HG02852 (cell line): ENCODE measurements around the gene SLC15A5.

Experiments used
- ATAC-seq: cut with Tn5 transposase; IDR thresholded peaks from one replicate; pipeline ENCODE4 v1.9.1; 2021; ENCODE audit warnings: mild to moderate bottlenecking, moderate library complexity; ENCODE audit not compliant: unreplicated experiment

The SLC15A5 gene

GRCh38 chr12:16261944-16262475 lies 15.5 kb downstream of the SLC15A5 start:
- ATAC-seq: no peak

DNA sequence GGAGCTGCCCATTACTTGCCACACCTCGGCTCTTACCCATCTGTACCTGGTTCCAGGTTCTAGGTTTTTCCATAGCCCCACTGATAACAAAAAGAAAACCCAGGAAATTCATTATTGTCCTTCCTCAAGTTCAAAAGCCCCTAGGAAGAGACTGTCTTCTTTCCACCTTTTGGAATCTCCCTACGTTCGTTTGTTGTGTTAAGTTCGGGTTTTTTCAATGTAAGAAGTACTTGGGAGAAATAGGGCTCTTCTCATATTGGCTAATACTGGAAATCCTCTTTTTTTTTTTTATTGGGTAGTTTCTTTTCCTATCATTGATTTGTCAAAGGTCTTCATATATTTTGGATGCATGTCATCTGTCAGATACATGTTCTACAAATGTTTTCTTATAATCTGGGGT lies 17.3 kb downstream of the SLC15A5 start:
- ATAC-seq: no peak

GRCh38 chr12:16258963-16259362 lies 18.5 kb downstream of the SLC15A5 start:
- ATAC-seq: no peak

DNA sequence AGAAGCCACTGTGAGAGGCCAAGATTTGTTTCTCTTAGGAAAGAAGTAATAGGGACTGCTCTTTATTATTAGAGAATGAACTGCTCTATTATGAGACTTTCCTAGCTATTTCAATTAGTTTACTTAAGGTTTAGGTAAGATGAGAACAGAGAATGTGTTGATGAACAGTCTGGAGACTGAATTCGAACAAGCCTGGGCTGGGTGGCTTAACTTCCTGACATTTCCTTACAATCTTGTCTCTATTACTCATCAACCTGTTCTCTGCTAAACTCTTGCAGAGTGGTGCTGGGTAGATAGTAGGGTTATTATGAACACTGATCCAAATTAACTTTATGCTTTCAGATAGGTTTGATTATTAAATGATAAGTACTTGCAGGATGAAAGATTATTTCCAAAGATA lies 31.2 kb downstream of the SLC15A5 start:
- ATAC-seq: no peak

DNA sequence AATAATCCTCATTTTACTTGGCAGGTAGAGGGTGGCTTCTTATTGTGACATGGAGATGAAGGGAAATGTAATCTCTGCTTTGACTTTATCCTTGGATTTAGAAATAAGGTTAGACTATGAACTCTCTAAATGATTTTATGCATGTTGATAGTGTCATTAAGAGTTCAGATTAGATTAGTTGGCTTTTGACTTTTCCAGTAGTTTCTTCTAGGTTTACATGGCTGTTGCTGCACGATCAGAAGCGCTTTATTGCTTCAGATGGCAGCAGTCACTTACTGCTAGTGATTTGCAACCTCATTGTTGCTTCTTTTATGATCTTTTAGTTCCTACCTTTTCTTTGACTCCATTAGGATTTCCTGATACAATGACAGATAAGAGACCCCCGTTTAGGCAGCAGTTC lies 32.3 kb downstream of the SLC15A5 start:
- no peak for ATAC-seq

- ATAC-seq: no peak
These were observed 33.7 kb downstream of the SLC15A5 start for GRCh38 chr12:16243487-16244412.

GRCh38 chr12:16241346-16241745 lies 36.1 kb downstream of the SLC15A5 start:
- ATAC-seq: no peak

DNA sequence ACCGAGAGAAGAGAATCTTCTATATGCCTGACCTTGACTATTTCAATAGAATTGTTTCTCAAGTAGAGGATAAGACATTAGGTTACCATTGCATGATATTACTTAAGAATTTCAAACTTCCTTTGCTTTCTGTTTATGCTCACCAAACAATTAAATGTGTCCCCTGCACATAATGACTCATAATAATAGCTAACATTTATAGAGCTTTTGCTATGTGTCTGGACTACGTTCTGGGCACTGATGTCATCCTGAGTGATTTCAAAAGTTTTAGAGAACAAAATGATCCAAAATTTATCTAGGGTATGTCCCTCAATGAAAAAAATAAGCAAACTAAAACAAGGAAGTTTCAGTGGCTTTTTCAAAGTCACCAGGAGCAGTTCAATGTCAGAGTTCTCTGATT lies 38.8 kb downstream of the SLC15A5 start:
- no peak for ATAC-seq

GRCh38 chr12:16229676-16230075 lies 47.8 kb downstream of the SLC15A5 start:
- ATAC-seq: no peak

DNA sequence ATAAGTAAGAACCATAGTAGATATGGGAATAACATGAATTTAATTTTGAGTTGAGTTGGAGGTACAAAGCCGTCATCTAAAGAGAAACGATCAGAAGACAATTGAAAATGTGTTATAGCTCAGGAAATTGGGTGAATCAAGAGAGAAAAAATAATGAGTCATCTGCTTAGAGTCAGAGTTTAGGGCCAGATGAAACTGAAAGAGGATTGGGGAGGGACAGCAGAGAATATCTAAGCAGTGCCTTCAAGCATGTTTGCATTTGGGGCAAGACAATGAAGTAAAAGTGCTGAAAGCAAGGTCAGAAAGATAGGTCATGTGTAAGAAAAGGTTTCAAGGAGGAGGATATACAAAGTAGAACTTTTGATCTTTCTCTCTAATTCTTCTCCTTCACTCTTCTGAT lies 49.4 kb downstream of the SLC15A5 start:
- no peak for ATAC-seq

DNA sequence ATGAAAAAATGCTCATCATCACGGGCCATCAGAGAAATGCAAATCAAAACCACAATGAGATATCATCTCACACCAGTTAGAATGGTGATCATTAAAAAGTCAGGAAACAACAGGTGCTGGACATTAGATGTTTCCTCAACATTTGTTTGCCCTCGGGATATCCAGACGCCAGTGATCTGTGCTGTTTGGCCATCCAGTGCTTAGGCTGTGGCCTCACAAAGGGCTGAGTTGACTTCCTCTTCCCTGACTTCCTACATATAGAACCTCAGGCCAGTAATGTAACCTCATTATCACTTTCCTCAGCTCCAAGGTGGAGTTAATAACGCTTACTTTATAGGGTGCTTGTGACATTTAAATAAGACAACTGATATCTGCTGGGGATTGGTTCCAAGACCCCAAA lies 51.8 kb downstream of the SLC15A5 start:
- ATAC-seq: no peak

- no peak for ATAC-seq
These were observed 53.3 kb downstream of the SLC15A5 start for GRCh38 chr12:16224196-16224595.

- ATAC-seq: no peak
These were observed 55.7 kb downstream of the SLC15A5 start for GRCh38 chr12:16221776-16222175.

DNA sequence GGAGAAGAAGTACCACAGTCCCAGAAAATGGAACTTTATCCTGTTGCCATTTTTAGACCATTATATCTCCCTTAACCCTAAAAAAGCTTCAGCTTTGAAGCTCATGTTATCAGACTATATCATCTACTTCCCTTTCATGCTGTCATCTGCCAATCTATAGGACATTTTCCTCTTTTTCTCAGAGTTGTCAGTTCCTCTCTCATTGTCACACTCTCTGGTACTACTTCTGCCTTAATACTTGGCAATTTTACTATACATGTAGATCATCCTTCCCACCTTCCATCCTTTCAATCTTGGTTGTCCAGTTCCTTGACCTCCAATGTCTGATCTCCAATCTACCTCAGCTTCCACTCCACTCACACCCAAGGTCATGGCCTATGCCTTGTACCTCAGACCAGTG lies 57.4 kb downstream of the SLC15A5 start:
- ATAC-seq: no peak

GRCh38 chr12:16218934-16219751 lies 58.3 kb downstream of the SLC15A5 start:
- no peak for ATAC-seq

DNA sequence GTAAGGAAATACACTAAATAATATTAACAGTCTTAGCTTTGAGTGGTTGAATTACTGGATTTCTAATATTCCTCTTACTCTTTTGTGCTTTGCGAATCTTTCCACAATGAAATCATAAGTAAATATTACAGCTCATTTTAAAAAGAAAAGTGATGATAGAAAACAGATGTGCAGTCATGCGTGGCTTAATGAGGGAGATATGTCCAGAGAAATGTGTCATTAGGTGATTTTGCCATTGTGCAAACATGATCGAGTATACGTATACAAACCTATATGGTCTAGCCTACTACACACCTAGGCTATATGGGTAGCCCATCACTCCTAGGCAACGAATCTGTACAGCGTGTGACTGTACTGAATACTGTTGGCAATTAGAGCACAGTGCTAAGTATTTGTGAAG lies 59.3 kb downstream of the SLC15A5 start:
- ATAC-seq: no peak

GRCh38 chr12:16211731-16212130 lies 65.8 kb downstream of the SLC15A5 start:
- no peak for ATAC-seq

- ATAC-seq: peak; percentile 98
These were observed 78.6 kb downstream of the SLC15A5 start for GRCh38 chr12:16198884-16199283.

GRCh38 chr12:16197600-16197999 lies 79.9 kb downstream of the SLC15A5 start:
- ATAC-seq: no peak

DNA sequence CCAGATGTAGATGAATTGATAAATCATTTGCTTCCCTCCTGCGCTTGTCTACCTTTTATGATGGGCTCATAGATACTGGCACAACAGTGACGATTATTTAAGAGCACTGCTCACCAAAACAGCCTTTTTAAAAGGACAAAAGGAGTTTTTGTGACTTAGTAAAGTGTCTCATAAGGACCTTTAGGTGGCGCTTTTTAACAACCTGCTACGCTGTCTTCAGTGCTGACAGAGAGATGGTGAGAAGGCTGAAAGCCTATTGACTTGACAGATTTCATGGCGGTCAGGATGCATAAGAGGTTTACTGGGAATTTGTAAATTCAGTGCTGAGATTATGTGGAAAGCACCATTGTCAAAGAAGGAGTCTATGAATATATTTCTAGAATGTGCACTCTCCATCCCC lies 87.6 kb downstream of the SLC15A5 start:
- peak; percentile 52 for ATAC-seq

DNA sequence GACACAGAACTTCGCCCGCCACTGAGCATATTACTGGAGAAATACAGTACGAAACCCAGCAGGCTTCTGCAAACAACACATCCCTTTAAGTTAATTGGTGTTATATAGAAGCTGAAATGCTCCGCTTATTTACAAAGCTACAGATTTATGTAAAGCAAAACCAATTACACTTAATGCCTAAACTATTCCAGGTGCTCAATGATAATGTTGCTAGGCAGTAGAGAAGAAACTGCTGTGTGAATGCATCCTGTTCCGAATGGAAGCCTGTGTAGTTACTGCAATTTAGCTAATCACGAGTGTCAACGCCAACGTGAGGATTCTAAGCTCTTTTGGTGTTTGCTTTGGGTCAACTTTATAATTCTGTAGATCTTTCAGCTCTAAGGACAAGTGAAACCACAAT lies 89.8 kb downstream of the SLC15A5 start:
- no peak for ATAC-seq

DNA sequence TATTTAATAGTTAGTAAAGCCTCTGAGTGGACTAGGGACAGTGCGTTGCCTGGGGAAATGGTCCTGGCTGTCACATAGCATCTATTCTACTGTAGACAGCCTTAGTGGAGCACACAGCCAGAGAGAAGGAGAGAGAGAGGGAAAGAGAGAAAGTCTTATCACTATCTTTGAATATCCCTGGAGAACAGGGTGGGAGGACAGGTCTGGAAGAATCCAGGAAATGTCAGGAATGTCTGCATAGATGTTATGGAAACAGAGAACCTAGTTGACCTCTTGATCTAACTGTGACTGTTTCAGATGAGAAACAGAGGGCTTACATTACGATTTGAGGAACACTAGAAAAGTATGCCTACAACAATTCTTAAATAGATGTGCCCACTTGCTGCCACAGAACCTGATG lies 92.8 kb downstream of the SLC15A5 start:
- no peak for ATAC-seq
